Trophoblast cell (in vitro differentiated cells and primary cell): Measurements from ENCODE around the gene PSMC6.

ENCODE experiments used
- DNase-seq, 2 donors: peaks; one replicate each; pipeline ENCODE4 v3.0.0-alpha.2; 2016
- H2AFZ ChIP-seq: 2 replicates; pipeline ENCODE4 v1.6.1; 2013; ENCODE audit warnings: low read length, moderate library complexity, mild to moderate bottlenecking; ENCODE audit not compliant: insufficient read depth, poor library complexity
- H2AK5ac ChIP-seq: 2 replicates; pipeline ENCODE4 v1.6.1; 2013; ENCODE audit warnings: mild to moderate bottlenecking, low read length
- H2BK120ac ChIP-seq: 2 replicates; pipeline ENCODE4 v1.6.1; 2013; ENCODE audit warnings: low read length, mild to moderate bottlenecking, moderate library complexity; ENCODE audit not compliant: insufficient read depth, poor library complexity
- H2BK12ac ChIP-seq: 2 replicates; pipeline ENCODE4 v1.6.1; 2013; ENCODE audit warnings: mild to moderate bottlenecking, low read length, moderate library complexity
- H2BK5ac ChIP-seq: 2 replicates; pipeline ENCODE4 v1.6.1; 2013; ENCODE audit warnings: low read length, low read depth, moderate library complexity, mild to moderate bottlenecking; ENCODE audit not compliant: poor library complexity
- H3K14ac ChIP-seq: 2 replicates; pipeline ENCODE4 v1.6.1; 2013; ENCODE audit warnings: mild to moderate bottlenecking, low read length
- H3K18ac ChIP-seq: 2 replicates; pipeline ENCODE4 v1.6.1; 2013; ENCODE audit warnings: mild to moderate bottlenecking, low read length
- H3K23ac ChIP-seq: 2 replicates; pipeline ENCODE4 v1.6.1; 2013; ENCODE audit warnings: low read length
- H3K27ac ChIP-seq: 2 replicates; pipeline ENCODE4 v1.5.1; 2013; ENCODE audit warnings: low read depth, mild to moderate bottlenecking, inconsistent platforms, low read length, moderate library complexity
- H3K27me3 ChIP-seq: 2 replicates; pipeline ENCODE4 v1.6.1; 2013; ENCODE audit warnings: inconsistent platforms, mild to moderate bottlenecking, low read length, moderate library complexity; ENCODE audit not compliant: insufficient read depth
- H3K36me3 ChIP-seq, 2 experiments: 1 replicate in 1 of 2; 2 replicates in 1 of 2; pipeline ENCODE4 v1.6.1; 2013; ENCODE audit warnings: low read length in 2 of 2, mild to moderate bottlenecking in 2 of 2, moderate library complexity in 1 of 2; ENCODE audit not compliant: insufficient read depth in 2 of 2, control insufficient read depth in 1 of 2
- H3K4ac ChIP-seq: 2 replicates; pipeline ENCODE4 v1.6.1; 2013; ENCODE audit warnings: low read depth, mild to moderate bottlenecking, low read length, moderate library complexity
- H3K4me1 ChIP-seq, 2 experiments: 1 replicate in 1 of 2; 2 replicates in 1 of 2; pipeline ENCODE4 v1.6.1; 2013; ENCODE audit warnings: low read length in 2 of 2, mild to moderate bottlenecking in 2 of 2, moderate library complexity in 1 of 2; ENCODE audit not compliant: insufficient read depth in 2 of 2, control insufficient read depth in 1 of 2
- H3K4me2 ChIP-seq: 2 replicates; pipeline ENCODE4 v1.6.1; 2013; ENCODE audit warnings: inconsistent platforms, mild to moderate bottlenecking, low read length, moderate library complexity
- H3K4me3 ChIP-seq: 2 replicates; pipeline ENCODE4 v1.5.1; 2013; ENCODE audit warnings: mild to moderate bottlenecking, low read depth, low read length, inconsistent platforms
- H3K79me1 ChIP-seq: one replicate; pipeline ENCODE4 v1.6.1; 2013; ENCODE audit warnings: low read length
- H3K79me2 ChIP-seq: 2 replicates; pipeline ENCODE4 v1.6.1; 2013; ENCODE audit warnings: low read length, mild to moderate bottlenecking; ENCODE audit not compliant: control insufficient read depth, insufficient read depth, poor library complexity
- H3K9ac ChIP-seq: 2 replicates; pipeline ENCODE4 v1.6.1; 2013; ENCODE audit warnings: mild to moderate bottlenecking, low read length
- H3K9me3 ChIP-seq: 2 replicates; pipeline ENCODE4 v1.6.1; 2013; ENCODE audit warnings: low read depth, mild to moderate bottlenecking, control low read depth, inconsistent platforms, low read length; ENCODE audit not compliant: insufficient read depth
- H4K12ac ChIP-seq: 2 replicates; pipeline ENCODE4 v1.6.1; 2013; ENCODE audit warnings: low read depth, mild to moderate bottlenecking, low read length, moderate library complexity
- H4K8ac ChIP-seq: 2 replicates; pipeline ENCODE4 v1.6.1; 2013; ENCODE audit warnings: low read depth, mild to moderate bottlenecking, low read length, moderate library complexity
- H4K91ac ChIP-seq: one replicate; pipeline ENCODE4 v1.6.1; 2013; ENCODE audit warnings: low read depth, mild to moderate bottlenecking, low read length, moderate library complexity
- WGBS: extraction: QIAGEN DNeasy Blood & Tissue Kit; methylation state at CpG from one replicate; pipeline ENCODE4 v1.1.7; 2013; ENCODE audit warnings: missing lambda C conversion rate; ENCODE audit not compliant: insufficient read length, insufficient coverage; ENCODE audit errors: extremely low coverage; 5-methylcytosine and 5-hydroxymethylcytosine counted together

Gene PSMC6

DNA sequence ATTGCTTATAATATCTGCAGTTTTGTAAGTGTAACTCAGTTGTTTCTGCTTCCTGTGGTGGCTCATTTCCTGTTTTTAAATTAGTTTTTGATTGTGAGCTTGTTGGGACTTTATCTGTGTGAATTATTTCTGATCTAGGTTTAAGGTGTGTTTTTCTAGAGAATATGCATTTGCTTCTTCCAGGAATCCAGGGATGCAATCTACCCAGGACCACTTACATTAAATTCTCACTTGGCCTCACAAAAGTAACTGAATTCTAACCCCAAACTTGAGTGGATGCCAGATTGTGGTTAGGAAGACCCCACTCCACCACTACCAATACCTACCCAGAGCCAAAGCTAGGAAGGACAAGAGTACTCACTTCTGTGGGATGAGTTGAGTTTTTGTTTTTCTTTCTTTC lies 34.9 kb downstream of the PSMC6 start:
- H2AK5ac ChIP-seq, result no peak overlapping the region
- H2BK5ac ChIP-seq, result no peak overlapping the region
- H3K9me3 ChIP-seq, result no peaks in the 10 kb centered on the region
- H3K4me2 ChIP-seq, result no peak overlapping the region
- H3K9ac ChIP-seq, result no peak overlapping the region
- DNase-seq, result no peak
- H3K27ac ChIP-seq, result no peak overlapping the region
- H2BK12ac ChIP-seq, result no peak overlapping the region
- H3K4me1 ChIP-seq, result no peaks in the 10 kb centered on the region
- H2AFZ ChIP-seq, result no peak overlapping the region
- H3K79me1 ChIP-seq, result no peaks in the 10 kb centered on the region
- H4K12ac ChIP-seq, result no peak overlapping the region
- no peaks in the 10 kb centered on the region for H3K79me2 ChIP-seq
- no peak overlapping the region for H3K18ac ChIP-seq
- H3K23ac ChIP-seq, result no peak overlapping the region
- no peaks in the 10 kb centered on the region for H3K27me3 ChIP-seq
- no peak overlapping the region for H3K4me3 ChIP-seq
- no peak overlapping the region for H3K14ac ChIP-seq
- peaks cover 0 to 2% of the 10 kb centered on the region in 2 experiments for H3K36me3 ChIP-seq
- no peak overlapping the region for H2BK120ac ChIP-seq
- no peak overlapping the region for H4K91ac ChIP-seq
- no peak overlapping the region for H4K8ac ChIP-seq
- no peak overlapping the region for H3K4ac ChIP-seq

DNA sequence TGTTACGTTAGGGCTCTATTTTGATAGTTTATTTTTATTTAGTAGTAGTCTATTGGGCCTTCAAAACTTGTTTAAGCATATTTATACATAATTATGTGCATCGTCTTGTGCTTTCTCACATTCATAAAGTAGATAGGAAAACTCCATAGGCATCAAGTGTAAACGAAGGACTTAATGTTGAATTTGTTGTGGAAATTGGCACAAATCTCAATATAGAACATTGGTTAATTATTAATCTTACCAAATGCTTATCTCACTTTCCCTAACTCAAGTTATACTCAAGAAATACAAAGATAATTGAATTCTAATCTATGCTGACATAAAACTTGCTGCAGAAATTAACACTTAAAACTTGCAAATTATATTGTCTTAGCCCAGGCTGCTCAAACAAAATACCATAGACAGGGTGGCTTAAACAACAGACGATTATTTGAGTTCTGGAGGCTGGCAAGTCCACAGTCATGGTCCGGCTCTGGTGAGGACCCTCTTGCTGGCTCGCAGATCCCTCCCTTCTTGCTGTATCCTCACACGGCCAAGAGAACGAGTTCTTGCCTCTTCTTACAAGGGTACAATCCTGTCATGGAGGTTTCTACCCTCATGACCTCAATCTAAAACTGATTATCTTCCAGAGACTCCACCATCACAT lies 41.8 kb downstream of the PSMC6 start:
- H3K14ac ChIP-seq, result no peak overlapping the region
- DNase-seq, result no peak
- no peak overlapping the region for H3K9ac ChIP-seq
- no peak overlapping the region for H2BK12ac ChIP-seq
- no peaks in the 10 kb centered on the region for H3K9me3 ChIP-seq
- H3K79me1 ChIP-seq, result no peaks in the 10 kb centered on the region
- no peak overlapping the region for H3K23ac ChIP-seq
- no peak overlapping the region for H3K4me2 ChIP-seq
- H4K12ac ChIP-seq, result no peak overlapping the region
- no peak overlapping the region for H3K18ac ChIP-seq
- no peak overlapping the region for H2BK5ac ChIP-seq
- no CpG with 5 or more reads among the region's 8 CpGs for WGBS
- no peaks in the 10 kb centered on the region for H3K79me2 ChIP-seq
- H2BK120ac ChIP-seq, result no peak overlapping the region
- H4K91ac ChIP-seq, result no peak overlapping the region
- no peak overlapping the region for H2AFZ ChIP-seq
- no peak overlapping the region for H3K4ac ChIP-seq
- no peak overlapping the region for H3K4me3 ChIP-seq
- H3K36me3 ChIP-seq, result peaks cover 6 to 12% of the 10 kb centered on the region in 2 experiments
- H3K27ac ChIP-seq, result no peak overlapping the region
- H2AK5ac ChIP-seq, result no peak overlapping the region
- H3K4me1 ChIP-seq, result no peaks in the 10 kb centered on the region
- no peaks in the 10 kb centered on the region for H3K27me3 ChIP-seq
- no peak overlapping the region for H4K8ac ChIP-seq

GRCh38 chr14:52755607-52756316 lies 48.8 kb downstream of the PSMC6 start:
- no CpG with 5 or more reads among the region's 5 CpGs for WGBS
- peaks cover 5 to 7% of the 10 kb centered on the region in 2 experiments for H3K36me3 ChIP-seq
- H2AFZ ChIP-seq, result no peak overlapping the region

DNA sequence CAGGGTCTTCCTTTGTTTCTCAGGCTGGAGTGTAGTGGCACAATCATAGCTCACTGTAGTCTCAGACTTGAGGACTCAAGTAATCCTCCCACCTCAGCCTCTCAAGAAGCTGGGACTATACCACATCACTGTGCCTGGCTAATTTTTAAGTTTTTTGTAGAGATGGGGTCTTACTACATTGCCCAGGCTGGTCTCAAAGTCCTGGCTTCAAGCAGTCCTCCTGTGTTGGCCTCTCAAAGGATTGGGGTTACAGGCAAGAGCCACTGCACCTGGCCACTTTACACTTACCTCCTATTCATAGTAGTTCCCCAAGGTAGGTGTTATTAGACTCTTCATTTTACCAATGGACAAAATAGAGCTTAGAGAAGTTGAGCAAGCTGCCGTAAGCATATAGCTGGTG lies 52.1 kb downstream of the PSMC6 start:
- H2AK5ac ChIP-seq, result no peak overlapping the region
- H3K18ac ChIP-seq, result no peak overlapping the region
- H3K36me3 ChIP-seq, result peaks cover 5 to 6% of the 10 kb centered on the region in 2 experiments
- H4K91ac ChIP-seq, result no peak overlapping the region
- no peaks in the 10 kb centered on the region for H3K9me3 ChIP-seq
- H3K4ac ChIP-seq, result no peak overlapping the region
- no peaks in the 10 kb centered on the region for H3K79me2 ChIP-seq
- H4K12ac ChIP-seq, result no peak overlapping the region
- no peak overlapping the region for H3K27ac ChIP-seq
- H3K4me1 ChIP-seq, result no peaks in the 10 kb centered on the region
- no peak overlapping the region for H2BK5ac ChIP-seq
- no peak overlapping the region for H2BK12ac ChIP-seq
- no peak overlapping the region for H3K23ac ChIP-seq
- DNase-seq, result no peak
- H3K4me3 ChIP-seq, result no peak overlapping the region
- no peak overlapping the region for H3K14ac ChIP-seq
- H2AFZ ChIP-seq, result no peak overlapping the region
- no peak overlapping the region for H3K4me2 ChIP-seq
- H2BK120ac ChIP-seq, result no peak overlapping the region
- no peaks in the 10 kb centered on the region for H3K27me3 ChIP-seq
- H3K9ac ChIP-seq, result no peak overlapping the region
- no peak overlapping the region for H4K8ac ChIP-seq
- H3K79me1 ChIP-seq, result no peaks in the 10 kb centered on the region
- no CpG with 5 or more reads among the region's 1 CpG for WGBS

More at GRCh38 chr14:52755607-52756316, 48.8 kb downstream of the PSMC6 start:
- H4K12ac ChIP-seq, result no peak overlapping the region
- H3K27me3 ChIP-seq, result no peaks in the 10 kb centered on the region
- H2BK12ac ChIP-seq, result no peak overlapping the region
- no peak overlapping the region for H4K91ac ChIP-seq
- H3K79me1 ChIP-seq, result no peaks in the 10 kb centered on the region
- H3K9ac ChIP-seq, result no peak overlapping the region
- no peak overlapping the region for H3K18ac ChIP-seq
- H2AK5ac ChIP-seq, result no peak overlapping the region
- DNase-seq, result no peak
- H3K9me3 ChIP-seq, result no peaks in the 10 kb centered on the region
- no peaks in the 10 kb centered on the region for H3K79me2 ChIP-seq
- no peaks in the 10 kb centered on the region for H3K4me1 ChIP-seq
- no peak overlapping the region for H2BK5ac ChIP-seq
- H4K8ac ChIP-seq, result no peak overlapping the region
- H2BK120ac ChIP-seq, result no peak overlapping the region
- no peak overlapping the region for H3K23ac ChIP-seq
- H3K4me2 ChIP-seq, result no peak overlapping the region
- H3K14ac ChIP-seq, result no peak overlapping the region
- no peak overlapping the region for H3K4ac ChIP-seq
- no peak overlapping the region for H3K4me3 ChIP-seq
- no peak overlapping the region for H3K27ac ChIP-seq
